GM18502 (cell line): ENCODE results near the gene COL25A1.

Experiments
- ATAC-seq: cut with Tn5 transposase; IDR thresholded peaks from one replicate; pipeline ENCODE4 v1.9.1; 2021; ENCODE audit warnings: mild to moderate bottlenecking; ENCODE audit not compliant: unreplicated experiment, poor library complexity

Gene COL25A1

GRCh38 chr4:109294006-109294405 lies 8.5 kb downstream of the COL25A1 start:
- peak; percentile 96 for ATAC-seq

- no peak for ATAC-seq
Measured at GRCh38 chr4:109291707-109292238, 10.7 kb downstream of the COL25A1 start.

- ATAC-seq, result no peak
Measured at GRCh38 chr4:109290918-109291317, 11.5 kb downstream of the COL25A1 start.

- peak; percentile 96 for ATAC-seq
Measured at GRCh38 chr4:109278594-109279031, 23.8 kb downstream of the COL25A1 start.

- peak; percentile 68 for ATAC-seq
Measured at GRCh38 chr4:109276482-109277095, 25.9 kb downstream of the COL25A1 start.

GRCh38 chr4:109275066-109275745 lies 27.3 kb downstream of the COL25A1 start:
- ATAC-seq, result no peak

GRCh38 chr4:109266891-109267290 lies 35.6 kb downstream of the COL25A1 start:
- ATAC-seq, result no peak

GRCh38 chr4:109266236-109266635 lies 36.2 kb downstream of the COL25A1 start:
- no peak for ATAC-seq

- ATAC-seq, result no peak
Measured at GRCh38 chr4:109263721-109264120, 38.7 kb downstream of the COL25A1 start.

GRCh38 chr4:109256818-109257217 lies 45.6 kb downstream of the COL25A1 start:
- no peak for ATAC-seq

- ATAC-seq, result no peak
Measured at GRCh38 chr4:109254845-109255244, 47.6 kb downstream of the COL25A1 start.

GRCh38 chr4:109251396-109251795 lies 51.1 kb downstream of the COL25A1 start:
- ATAC-seq, result no peak

GRCh38 chr4:109248322-109248900 lies 54.0 kb downstream of the COL25A1 start:
- no peak for ATAC-seq

- no peak for ATAC-seq
Measured at GRCh38 chr4:109243871-109244270, 58.6 kb downstream of the COL25A1 start.

- no peak for ATAC-seq
Measured at GRCh38 chr4:109238746-109239145, 63.7 kb downstream of the COL25A1 start.

GRCh38 chr4:109235683-109236082 lies 66.8 kb downstream of the COL25A1 start:
- no peak for ATAC-seq

GRCh38 chr4:109234596-109234995 lies 67.9 kb downstream of the COL25A1 start:
- ATAC-seq, result no peak

- no peak for ATAC-seq
Measured at GRCh38 chr4:109233570-109233969, 68.9 kb downstream of the COL25A1 start.

GRCh38 chr4:109232681-109233080 lies 69.8 kb downstream of the COL25A1 start:
- ATAC-seq, result no peak

- no peak for ATAC-seq
Measured at GRCh38 chr4:109231331-109231730, 71.1 kb downstream of the COL25A1 start.

- ATAC-seq, result no peak
Measured at GRCh38 chr4:109229028-109229427, 73.4 kb downstream of the COL25A1 start.
